Measurements from ENCODE around the gene ZCCHC2.

- TF ChIP-seq EZH2 (IDR thresholded peaks at IDR 0.05; ENCODE audit: borderline replicate concordance, low read depth, low read length, severe bottlenecking) = no peak
- no peak for TF ChIP-seq POLR2AphosphoS5 (IDR thresholded peaks at IDR 0.05; ENCODE audit: insufficient read depth, low read depth, low read length)
Measured at GRCh38 chr18:62486290-62486964, 36.4 kb upstream of the ZCCHC2 start.

All from endothelial cell of umbilical vein (primary cell).